ENCODE results near the gene LCOR. TPM values are rescaled to one million over a fixed set of nuclear protein-coding genes. Genes with fewer than 3 reads are reported as not detected.
"Not testable (repeated sequence)": the region's sequence is repeated elsewhere in the genome, so short reads cannot be mapped to it uniquely, and the experiment has no call there.

Gene LCOR
- total RNA-seq, 4 donors from 2014 or later, result 12.5 to 22.0 (median 14.9) TPM

GRCh38 chr10:96797485-96797884, 34.6 kb upstream of the LCOR start:
- no peak for TF ChIP-seq CTCF (IDR thresholded peaks at IDR 0.05)
- TF ChIP-seq POLR2A (IDR thresholded peaks at IDR 0.05), result no peak
- no peak overlapping the region for H3K4me3 ChIP-seq (ENCODE audit: low read depth, poor library complexity, severe bottlenecking)
- DNase-seq (ENCODE audit: low spot score in 2 of 2), result no peak
- 91 to 92% methylated on average over 4 of the region's 4 CpGs for WGBS, 2 donors
- intact Hi-C loops (cut with DNase I; ENCODE audit: low total_unique reads), result no loop called here

- intact Hi-C loops (cut with DNase I; ENCODE audit: low total_unique reads), result no loop called here
- no peak for TF ChIP-seq CTCF (IDR thresholded peaks at IDR 0.05)
- no peak for TF ChIP-seq POLR2A (IDR thresholded peaks at IDR 0.05)
- no peak for DNase-seq (ENCODE audit: low spot score in 2 of 2)
- no peak overlapping the region for H3K4me3 ChIP-seq (ENCODE audit: low read depth, poor library complexity, severe bottlenecking)
- 62 to 64% methylated on average over 2 of the region's 2 CpGs for WGBS, 2 donors
These were observed 28.8 kb upstream of the LCOR start for GRCh38 chr10:96803288-96803664.

GRCh38 chr10:96814264-96814663, 17.8 kb upstream of the LCOR start:
- TF ChIP-seq CTCF (IDR thresholded peaks at IDR 0.05), result no peak
- 23 to 32% methylated on average over 1 of the region's 1 CpG for WGBS, 2 donors
- intact Hi-C loops (cut with DNase I; ENCODE audit: low total_unique reads), result no loop called here
- no peak overlapping the region for H3K4me3 ChIP-seq (ENCODE audit: low read depth, poor library complexity, severe bottlenecking)
- DNase-seq (ENCODE audit: low spot score in 2 of 2), result no peak

GRCh38 chr10:96818971-96819370, 13.1 kb upstream of the LCOR start:
- DNase-seq (ENCODE audit: low spot score in 2 of 2); H3K4me3 ChIP-seq (ENCODE audit: low read depth, poor library complexity, severe bottlenecking); intact Hi-C loops (cut with DNase I; ENCODE audit: low total_unique reads): not testable (repeated sequence)
- 81 to 82% methylated on average over 12 of the region's 12 CpGs for WGBS, 2 donors

GRCh38 chr10:96820765-96821164, 11.3 kb upstream of the LCOR start:
- no peak for TF ChIP-seq POLR2A (IDR thresholded peaks at IDR 0.05)
- TF ChIP-seq CTCF (IDR thresholded peaks at IDR 0.05), result no peak
- 77 to 79% methylated on average over 5 of the region's 5 CpGs for WGBS, 2 donors
- intact Hi-C loops (cut with DNase I; ENCODE audit: low total_unique reads), result loop anchor here (10.0 kb wide), 1 partner anchor 426 kb away; no protein-coding TSS in a partner anchor
- no peak for DNase-seq (ENCODE audit: low spot score in 2 of 2)
- no peak overlapping the region for H3K4me3 ChIP-seq (ENCODE audit: low read depth, poor library complexity, severe bottlenecking)

GRCh38 chr10:96826438-96826837, 5.7 kb upstream of the LCOR start:
- intact Hi-C loops (cut with DNase I; ENCODE audit: low total_unique reads), result loop anchor here (10.0 kb wide), 1 partner anchor 432 kb away; no protein-coding TSS in a partner anchor
- no peak for TF ChIP-seq POLR2A (IDR thresholded peaks at IDR 0.05)
- no peak for TF ChIP-seq CTCF (IDR thresholded peaks at IDR 0.05)
- DNase-seq (ENCODE audit: low spot score in 2 of 2), result no peak
- no peak overlapping the region for H3K4me3 ChIP-seq (ENCODE audit: low read depth, poor library complexity, severe bottlenecking)
- WGBS, 2 donors, result 77 to 82% methylated on average over 1 of the region's 1 CpG
